Measurements from ENCODE around the gene GPATCH4.

DNA sequence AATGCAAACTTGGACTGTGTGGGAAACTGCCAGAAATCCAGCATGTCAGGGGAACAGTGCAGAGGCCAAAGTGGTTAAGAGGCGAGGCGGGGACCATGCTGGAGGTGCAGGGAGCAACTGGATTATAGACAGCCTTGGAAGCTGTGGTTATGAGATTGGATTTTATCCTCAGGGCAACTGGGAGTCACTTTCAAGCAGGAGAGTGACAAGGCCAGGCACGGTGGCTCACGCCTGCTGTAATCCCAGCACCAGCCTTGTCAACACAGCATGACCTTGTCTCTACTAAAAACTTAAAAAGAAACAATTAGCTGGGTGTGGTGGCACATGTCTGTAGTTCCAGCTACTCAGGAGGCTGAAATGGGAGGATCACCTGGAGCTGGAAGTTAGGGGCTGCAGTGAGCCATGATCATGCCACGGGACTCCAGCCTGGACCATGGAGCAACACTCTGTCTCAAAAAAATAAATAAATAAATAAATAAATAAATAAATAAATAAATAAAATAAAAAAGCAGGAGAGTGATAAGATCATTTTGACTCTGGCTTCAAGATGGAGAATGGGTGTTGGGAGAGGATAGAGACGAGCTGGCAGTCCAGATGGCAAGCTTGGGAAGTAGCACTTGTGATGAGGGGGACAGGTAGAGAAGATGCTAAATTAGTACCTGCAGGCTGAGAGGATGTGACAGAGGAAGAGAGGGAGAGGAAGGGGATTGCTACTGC is 21.5 kb upstream of the GPATCH4 start:
- TF ChIP-seq CTCF (IDR thresholded peaks at IDR 0.05) (no peak), TCF7L2 (IDR thresholded peaks at IDR 0.05; ENCODE audit: low read depth, low read length) (no peak)

All from Panc1 (cell line).